GM18502 (cell line): ENCODE results near the gene CEP162.
"Not testable (repeated sequence)": the region's sequence is repeated elsewhere in the genome, so short reads cannot be mapped to it uniquely, and the experiment has no call there.

Experiments
- ATAC-seq: cut with Tn5 transposase; IDR thresholded peaks from one replicate; pipeline ENCODE4 v1.9.1; 2021; ENCODE audit warnings: mild to moderate bottlenecking; ENCODE audit not compliant: unreplicated experiment, poor library complexity

The CEP162 gene

GRCh38 chr6:84164328-84164727 is 63.1 kb downstream of the CEP162 start:
- not testable (repeated sequence) for ATAC-seq

GRCh38 chr6:84161190-84161589 is 66.3 kb downstream of the CEP162 start:
- no peak for ATAC-seq

GRCh38 chr6:84156306-84156705 is 71.1 kb downstream of the CEP162 start:
- ATAC-seq: no peak

GRCh38 chr6:84151669-84152068 is 75.8 kb downstream of the CEP162 start:
- no peak for ATAC-seq

- ATAC-seq: peak; percentile 81
These were observed 76.7 kb downstream of the CEP162 start for GRCh38 chr6:84150705-84151104.

- no peak for ATAC-seq
These were observed 85.9 kb downstream of the CEP162 start for GRCh38 chr6:84141521-84141920.

- ATAC-seq: no peak
These were observed 88.1 kb downstream of the CEP162 start for GRCh38 chr6:84139311-84139710.

- ATAC-seq: no peak
These were observed 89.4 kb downstream of the CEP162 start for GRCh38 chr6:84137989-84138575.

GRCh38 chr6:84137051-84137375 is 90.4 kb downstream of the CEP162 start:
- ATAC-seq: no peak

- no peak for ATAC-seq
These were observed 90.9 kb downstream of the CEP162 start for GRCh38 chr6:84136364-84137050.

- no peak for ATAC-seq
These were observed 92.2 kb downstream of the CEP162 start for GRCh38 chr6:84135291-84135690.

- ATAC-seq: not testable (repeated sequence)
These were observed 94.1 kb downstream of the CEP162 start for GRCh38 chr6:84133385-84133784.

GRCh38 chr6:84129588-84129987 is 97.9 kb downstream of the CEP162 start:
- not testable (repeated sequence) for ATAC-seq

- ATAC-seq: no peak
These were observed 104.3 kb downstream of the CEP162 start for GRCh38 chr6:84123186-84123585.

- no peak for ATAC-seq
These were observed 108.2 kb downstream of the CEP162 start for GRCh38 chr6:84119277-84119676.

GRCh38 chr6:84118191-84118590 is 109.3 kb downstream of the CEP162 start:
- no peak for ATAC-seq

GRCh38 chr6:84114933-84115594 is 112.4 kb downstream of the CEP162 start:
- ATAC-seq: not testable (repeated sequence)

- ATAC-seq: not testable (repeated sequence)
These were observed 116.1 kb downstream of the CEP162 start for GRCh38 chr6:84111351-84111750.

GRCh38 chr6:84107495-84107894 is 119.9 kb downstream of the CEP162 start:
- ATAC-seq: no peak

GRCh38 chr6:84105215-84105924 is 122.1 kb downstream of the CEP162 start:
- not testable (repeated sequence) for ATAC-seq

GRCh38 chr6:84103029-84103428 is 124.4 kb downstream of the CEP162 start:
- ATAC-seq: no peak
